Common myeloid progenitor, CD34-positive (primary cell): Measurements from ENCODE around the gene ERC2.
A peak's percentile ranks its signal among the peaks of the same experiment; 100 is the strongest.

Experiments
- CTCF ChIA-PET: fragments of 350-600 bp; sonication (Branson Sonifier 250); formaldehyde crosslinking; loops from one replicate; lab custom pipeline; 2021; ENCODE audit warnings: antibody characterized with exemption; lab: Charles Lee
- POLR2A ChIA-PET: fragments of 350-600 bp; sonication (Branson Sonifier 250); formaldehyde crosslinking; loops from one replicate; lab custom pipeline; 2021; ENCODE audit warnings: antibody characterized with exemption; lab: Charles Lee
- DNase-seq, 3 donors: peaks; one replicate each; pipeline versions ENCODE4 v3.0.0 to v3.0.0-alpha.2; 2013
- H3K27ac ChIP-seq, 2 experiments: 1 replicate in 1 of 2; 2 replicates in 1 of 2; pipeline ENCODE4 v1.7.0; 2013; ENCODE audit warnings: inconsistent platforms in 2 of 2, low read length in 2 of 2, mild to moderate bottlenecking in 2 of 2, low read depth in 1 of 2, moderate library complexity in 1 of 2; ENCODE audit not compliant: severe bottlenecking in 2 of 2, insufficient read depth in 1 of 2, poor library complexity in 1 of 2
- H3K27me3 ChIP-seq, 5 experiments: replicated peaks in 2 of 5; 1 replicate in 3 of 5; 2 replicates in 2 of 5; pipeline versions ENCODE4 v1.6.1 to v1.7.0; 2013; ENCODE audit warnings: low read length in 4 of 5, mild to moderate bottlenecking in 2 of 5, moderate library complexity in 2 of 5, inconsistent platforms in 1 of 5; ENCODE audit not compliant: insufficient read depth in 5 of 5, control insufficient read depth in 4 of 5
- H3K36me3 ChIP-seq, 4 experiments: 1 replicate in 2 of 4; 2 replicates in 2 of 4; pipeline versions ENCODE4 v1.6.1 to v1.7.0; 2013; ENCODE audit warnings: low read length in 3 of 4, control low read depth in 1 of 4, mild to moderate bottlenecking in 1 of 4; ENCODE audit not compliant: control insufficient read depth in 4 of 4, insufficient read depth in 4 of 4
- H3K4me1 ChIP-seq, 4 experiments: 1 replicate in 3 of 4; 2 replicates in 1 of 4; pipeline versions ENCODE4 v1.6.1 to v1.7.1; 2013; ENCODE audit warnings: low read length in 3 of 4, mild to moderate bottlenecking in 3 of 4, control low read depth in 1 of 4, inconsistent platforms in 1 of 4, moderate library complexity in 1 of 4; ENCODE audit not compliant: control insufficient read depth in 4 of 4, insufficient read depth in 4 of 4; ENCODE audit errors: control extremely low read depth in 1 of 4
- H3K4me3 ChIP-seq, 7 experiments: 1 replicate in 4 of 7; 2 replicates in 3 of 7; pipeline versions ENCODE4 v1.5.1 to v1.7.0; 2013; ENCODE audit warnings: mild to moderate bottlenecking in 7 of 7, low read length in 6 of 7, moderate library complexity in 6 of 7, inconsistent platforms in 2 of 7, low read depth in 2 of 7, control low read depth in 1 of 7; ENCODE audit not compliant: insufficient read depth in 4 of 7, control insufficient read depth in 1 of 7; ENCODE audit errors: extremely low read depth in 1 of 7
- H3K9me3 ChIP-seq, 5 experiments: 1 replicate in 4 of 5; 2 replicates in 1 of 5; pipeline versions ENCODE4 v1.6.1 to v1.7.1; 2013; ENCODE audit warnings: low read length in 4 of 5, mild to moderate bottlenecking in 2 of 5, inconsistent platforms in 1 of 5, low read depth in 1 of 5, moderate library complexity in 1 of 5; ENCODE audit not compliant: control insufficient read depth in 4 of 5, insufficient read depth in 2 of 5; ENCODE audit errors: control extremely low read depth in 1 of 5
- WGBS: methylation state at CpG from one replicate; pipeline ENCODE4 v1.1.5; 2013; ENCODE audit not compliant: insufficient coverage; 5-methylcytosine and 5-hydroxymethylcytosine counted together

ERC2 gene

DNA sequence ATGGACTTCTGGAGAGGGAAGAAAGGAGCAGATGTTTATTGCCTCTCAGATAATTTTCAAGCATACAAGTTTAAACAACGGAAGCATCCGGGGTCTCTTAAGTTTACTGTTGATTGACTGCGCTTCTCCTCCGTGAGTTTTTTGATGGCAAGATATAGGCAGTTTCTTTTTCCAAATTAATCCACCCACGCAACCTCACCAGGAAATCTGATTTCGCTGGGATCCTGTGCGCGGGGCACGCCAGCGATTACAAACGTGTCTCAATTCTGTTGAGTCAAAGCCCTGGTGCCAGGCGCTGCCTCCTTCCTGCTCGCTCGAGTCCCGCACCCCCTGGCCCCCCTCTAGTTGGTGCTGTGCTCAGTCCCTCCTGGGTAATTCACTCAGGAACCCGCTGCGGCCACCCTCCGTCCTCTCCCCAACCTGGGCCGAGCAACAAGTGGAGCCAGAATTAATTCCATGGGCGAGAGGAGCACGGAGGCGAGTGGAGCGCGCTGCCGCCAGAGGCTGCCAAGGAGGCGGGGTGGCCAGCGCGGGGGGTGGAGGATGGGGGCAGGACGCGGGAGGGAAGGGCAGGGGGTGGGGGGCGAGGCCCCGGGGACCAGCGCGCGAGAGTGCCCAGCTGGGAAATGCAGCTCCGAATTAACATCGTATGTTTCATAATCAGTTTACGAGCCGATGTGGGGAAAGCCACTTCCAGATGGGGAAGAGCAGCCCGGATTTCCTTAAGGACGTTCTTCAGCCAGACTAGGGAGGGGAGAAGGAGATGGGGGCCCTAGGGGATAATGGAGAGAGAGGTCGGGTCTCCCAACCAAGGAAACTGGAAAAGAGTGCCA, 987.1 kb downstream of the ERC2 start:
- ChIA-PET POLR2A (no interaction called here), CTCF (no interaction called here)
- under 1% methylated on average over 27 of the region's 42 CpGs for WGBS

DNA sequence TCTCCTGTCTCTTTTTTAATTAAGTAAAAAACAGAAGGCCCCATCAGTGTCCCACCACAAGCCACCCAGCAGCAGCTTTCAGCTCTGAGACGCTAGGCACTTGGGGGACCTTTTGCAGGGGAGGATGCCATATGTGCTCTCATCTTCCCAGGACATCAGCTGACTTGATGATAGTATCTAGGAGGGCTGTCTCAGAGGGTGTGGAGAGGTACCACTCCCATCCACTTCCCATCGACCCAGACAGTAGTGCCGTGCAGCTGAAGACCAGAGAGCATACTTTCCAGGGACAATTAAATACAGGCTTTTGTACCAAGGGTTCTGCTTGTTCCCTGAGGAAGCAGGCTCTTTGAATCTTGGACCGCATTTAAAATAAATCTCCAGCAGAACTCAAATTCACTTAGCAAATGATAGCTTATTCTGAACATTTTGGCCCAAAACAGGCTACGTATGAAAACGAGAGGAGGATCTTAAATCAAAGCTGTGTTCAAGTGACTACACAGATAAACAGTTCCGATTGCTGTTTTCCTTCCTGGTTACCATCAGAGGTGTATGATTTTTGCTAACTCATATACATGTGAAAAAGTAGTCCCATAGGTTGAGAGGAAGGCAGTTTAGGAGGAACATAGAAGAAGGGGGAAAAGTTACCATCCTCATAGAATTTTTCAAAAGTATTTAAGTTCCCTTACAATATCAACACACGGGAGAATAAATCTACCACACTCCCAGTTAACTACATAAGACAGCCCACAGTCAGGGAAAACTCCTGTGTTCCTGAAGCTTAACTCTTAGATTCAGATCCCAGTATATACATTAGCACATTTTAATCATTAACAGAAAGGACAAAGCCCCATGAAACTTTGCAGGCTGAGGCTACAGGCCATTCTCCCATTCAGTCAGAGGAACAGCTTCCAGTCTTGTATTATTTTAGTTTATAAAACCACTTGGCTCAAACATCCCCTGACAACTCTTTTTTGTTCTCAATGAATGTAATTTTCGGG, 990.7 kb downstream of the ERC2 start:
- peaks cover 10 to 92% (median 43%) of the 10 kb centered on the region in 5 experiments for H3K27me3 ChIP-seq
- H3K36me3 ChIP-seq: no peaks in the 10 kb centered on the region
- H3K27ac ChIP-seq: no peak overlapping the region
- DNase-seq: no peak
- H3K4me1 ChIP-seq: peaks cover 0 to 14% (median 5%) of the 10 kb centered on the region in 4 experiments
- 100% methylated on average over 2 of the region's 9 CpGs for WGBS
- POLR2A ChIA-PET: no interaction called here
- CTCF ChIA-PET: no interaction called here
- H3K9me3 ChIP-seq: peaks cover 0 to under 1% (median 0%) of the 10 kb centered on the region in 5 experiments
- H3K4me3 ChIP-seq: no peak overlapping the region

More for the DNA sequence above, 987.1 kb downstream of the ERC2 start:
- H3K9me3 ChIP-seq: peaks cover 0 to 2% (median 0%) of the 10 kb centered on the region in 5 experiments
- H3K27ac ChIP-seq: no peak overlapping the region
- H3K36me3 ChIP-seq: no peaks in the 10 kb centered on the region
- DNase-seq: peak in 1 of 3 donors; percentile 26
- H3K27me3 ChIP-seq: peaks cover 6 to 99% (median 63%) of the 10 kb centered on the region in 5 experiments
- no peak overlapping the region for H3K4me3 ChIP-seq
- peaks cover 0 to 29% (median 12%) of the 10 kb centered on the region in 4 experiments for H3K4me1 ChIP-seq

GRCh38 chr3:55476515-55476914, 991.8 kb downstream of the ERC2 start:
- POLR2A ChIA-PET: interaction anchor here (0.7 kb wide), 2 partner anchors 177 to 1054 kb away, joined by 3 read pairs; no protein-coding TSS in a partner anchor
- DNase-seq: no peak
- Histone ChIP-seq H3K9me3 (no peaks in the 10 kb centered on the region), H3K4me1 (peaks cover 0 to 5% (median 1%) of the 10 kb centered on the region in 4 experiments), H3K4me3 (no peak overlapping the region), H3K27ac (no peak overlapping the region), H3K36me3 (no peaks in the 10 kb centered on the region), H3K27me3 (peaks cover 10 to 85% (median 36%) of the 10 kb centered on the region in 5 experiments)
- CTCF ChIA-PET: interaction anchor here (0.8 kb wide), 1 partner anchor 28 kb away, joined by 3 read pairs; no protein-coding TSS in a partner anchor
- 83% methylated on average over 2 of the region's 3 CpGs for WGBS

GRCh38 chr3:55474213-55474632, 994.0 kb downstream of the ERC2 start:
- H3K4me1 ChIP-seq: no peaks in the 10 kb centered on the region
- no peaks in the 10 kb centered on the region for H3K9me3 ChIP-seq
- H3K36me3 ChIP-seq: no peaks in the 10 kb centered on the region
- H3K27me3 ChIP-seq: peaks cover 6 to 71% (median 19%) of the 10 kb centered on the region in 5 experiments
- ChIA-PET POLR2A (no interaction called here), CTCF (no interaction called here)
- DNase-seq: no peak
- WGBS: 77% methylated on average over 36 of the region's 44 CpGs
- no peak overlapping the region for H3K4me3 ChIP-seq
- H3K27ac ChIP-seq: no peak overlapping the region

DNA sequence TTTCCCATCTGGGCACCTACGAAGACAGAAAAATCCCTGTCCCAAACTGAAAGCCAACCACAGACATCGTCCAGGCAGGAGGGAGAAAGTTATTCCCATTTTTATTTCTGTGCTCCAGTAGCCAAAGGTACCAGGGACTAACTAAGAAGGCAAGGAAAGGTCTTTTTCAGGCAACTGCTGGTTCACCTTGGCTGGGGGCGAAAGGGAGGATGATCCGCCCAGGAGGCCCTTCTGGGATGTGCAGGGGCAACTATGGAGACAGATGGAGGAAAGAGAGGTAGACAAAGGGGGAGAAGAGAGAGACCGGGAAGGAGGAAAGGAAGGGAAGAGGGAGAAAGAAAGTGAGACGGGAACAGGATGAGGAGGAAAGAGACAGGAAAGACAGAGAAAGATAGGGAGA, 994.5 kb downstream of the ERC2 start:
- Histone ChIP-seq H3K27ac (no peak overlapping the region), H3K36me3 (no peaks in the 10 kb centered on the region), H3K4me3 (no peak overlapping the region), H3K9me3 (no peaks in the 10 kb centered on the region), H3K27me3 (peaks cover 6 to 69% (median 20%) of the 10 kb centered on the region in 5 experiments), H3K4me1 (no peaks in the 10 kb centered on the region)
- CTCF ChIA-PET: no interaction called here
- POLR2A ChIA-PET: no interaction called here
- DNase-seq: no peak
- WGBS: 88% methylated on average over 5 of the region's 6 CpGs

GRCh38 chr3:55471522-55472280, 996.6 kb downstream of the ERC2 start:
- 85% methylated on average over 7 of the region's 8 CpGs for WGBS
- no peak for DNase-seq
- H3K4me1 ChIP-seq: no peaks in the 10 kb centered on the region
- H3K27me3 ChIP-seq: peaks cover 7 to 60% (median 13%) of the 10 kb centered on the region in 5 experiments
- ChIA-PET POLR2A (no interaction called here), CTCF (no interaction called here)
- H3K36me3 ChIP-seq: no peaks in the 10 kb centered on the region
- H3K27ac ChIP-seq: no peak overlapping the region
- H3K4me3 ChIP-seq: no peak overlapping the region
- H3K9me3 ChIP-seq: no peaks in the 10 kb centered on the region
